NOMO-1 treated with dmso at 0.1 percent for 144 hours (cell line): Measurements from ENCODE around the gene CBX1.
A peak's percentile ranks its signal among the peaks of the same experiment; 100 is the strongest.
"Not testable (repeated sequence)": the region's sequence is repeated elsewhere in the genome, so short reads cannot be mapped to it uniquely, and the experiment has no call there.

Experiments
- DNase-seq: peaks from one replicate; lab custom pipeline; 2025; ENCODE audit not compliant: unreplicated experiment; lab: John Stamatoyannopoulos, UW

CBX1 gene

GRCh38 chr17:48123776-48124388 lies 22.6 kb upstream of the CBX1 start:
- no peak for DNase-seq

- no peak for DNase-seq
Measured at GRCh38 chr17:48123111-48123510, 21.8 kb upstream of the CBX1 start.

- no peak for DNase-seq
Measured at GRCh38 chr17:48122665-48123045, 21.4 kb upstream of the CBX1 start.

GRCh38 chr17:48121923-48122664 lies 20.8 kb upstream of the CBX1 start:
- DNase-seq = no peak

GRCh38 chr17:48113201-48113676 lies 12.0 kb upstream of the CBX1 start:
- DNase-seq = peak; percentile 92

- DNase-seq = no peak
Measured at GRCh38 chr17:48111937-48112241, 10.6 kb upstream of the CBX1 start.

GRCh38 chr17:48110761-48111160 lies 9.5 kb upstream of the CBX1 start:
- no peak for DNase-seq

- DNase-seq = peak; percentile 78
Measured at GRCh38 chr17:48107137-48108055, 6.1 kb upstream of the CBX1 start, which contains the start of gene SNX11. Gene SNX11 (plus strand): TSS chr17:48107766. CDS start chr17:48112044, 4,278 bp downstream.

- no peak for DNase-seq
Measured at GRCh38 chr17:48106802-48107136, 5.5 kb upstream of the CBX1 start.

GRCh38 chr17:48104440-48104839 lies 3.2 kb upstream of the CBX1 start:
- DNase-seq = no peak

GRCh38 chr17:48102798-48103715 lies 1.8 kb upstream of the CBX1 start:
- DNase-seq = no peak

GRCh38 chr17:48102043-48102750 lies 919 bp upstream of the CBX1 start:
- DNase-seq = no peak

GRCh38 chr17:48100591-48101011 lies 677 bp downstream of the CBX1 start:
- no peak for DNase-seq

GRCh38 chr17:48100160-48100559 lies 1.1 kb downstream of the CBX1 start:
- no peak for DNase-seq

GRCh38 chr17:48095611-48096010 lies 5.7 kb downstream of the CBX1 start:
- DNase-seq = no peak

- no peak for DNase-seq
Measured at GRCh38 chr17:48093341-48094045, 7.8 kb downstream of the CBX1 start.

- no peak for DNase-seq
Measured at GRCh38 chr17:48084932-48085331, 16.3 kb downstream of the CBX1 start.

GRCh38 chr17:48081858-48082257 lies 19.4 kb downstream of the CBX1 start:
- no peak for DNase-seq

- not testable (repeated sequence) for DNase-seq
Measured at GRCh38 chr17:48077152-48077551, 24.1 kb downstream of the CBX1 start.
